ENCODE results near the gene CFAP53. TPM values are rescaled to one million over a fixed set of nuclear protein-coding genes. Genes with fewer than 3 reads are reported as not detected.
"Not testable (repeated sequence)": the region's sequence is repeated elsewhere in the genome, so short reads cannot be mapped to it uniquely, and the experiment has no call there.

CFAP53 gene
- total RNA-seq, 1 donor from 2014 or later, result 0.69 TPM

- TF ChIP-seq CTCF (conservative IDR thresholded peaks at IDR 0.05; ENCODE audit: low read depth, low read length), result no peak
- H3K4me3 ChIP-seq (ENCODE audit: low read depth, low read length), result no peak overlapping the region
- DNase-seq (ENCODE audit: low read depth), result no peak
These were observed 43.8 kb upstream of the CFAP53 start for GRCh38 chr18:50310080-50310479.

- DNase-seq (ENCODE audit: low read depth); H3K4me3 ChIP-seq (ENCODE audit: low read depth, low read length): not testable (repeated sequence)
These were observed 42.6 kb upstream of the CFAP53 start for GRCh38 chr18:50308851-50309250.

GRCh38 chr18:50307738-50308470 lies 41.6 kb upstream of the CFAP53 start:
- DNase-seq (ENCODE audit: low read depth), result peak; percentile 71
- no peak for TF ChIP-seq CTCF (conservative IDR thresholded peaks at IDR 0.05; ENCODE audit: low read depth, low read length)
- peak overlapping the region; percentile 69 for H3K4me3 ChIP-seq (ENCODE audit: low read depth, low read length)

- peak overlapping the region; percentile 69 for H3K4me3 ChIP-seq (ENCODE audit: low read depth, low read length)
- no peak for DNase-seq (ENCODE audit: low read depth)
- no peak for TF ChIP-seq CTCF (conservative IDR thresholded peaks at IDR 0.05; ENCODE audit: low read depth, low read length)
These were observed 41.1 kb upstream of the CFAP53 start for GRCh38 chr18:50307400-50307737.

GRCh38 chr18:50306944-50307343 lies 40.6 kb upstream of the CFAP53 start:
- DNase-seq (ENCODE audit: low read depth), result no peak
- peak overlapping the region; percentile 69 for H3K4me3 ChIP-seq (ENCODE audit: low read depth, low read length)
- no peak for TF ChIP-seq CTCF (conservative IDR thresholded peaks at IDR 0.05; ENCODE audit: low read depth, low read length)

- no peak overlapping the region for H3K4me3 ChIP-seq (ENCODE audit: low read depth, low read length)
- no peak for DNase-seq (ENCODE audit: low read depth)
- TF ChIP-seq CTCF (conservative IDR thresholded peaks at IDR 0.05; ENCODE audit: low read depth, low read length), result no peak
These were observed 34.8 kb upstream of the CFAP53 start for GRCh38 chr18:50301074-50301473.

- DNase-seq (ENCODE audit: low read depth), result no peak
- no peak for TF ChIP-seq CTCF (conservative IDR thresholded peaks at IDR 0.05; ENCODE audit: low read depth, low read length)
- no peak overlapping the region for H3K4me3 ChIP-seq (ENCODE audit: low read depth, low read length)
These were observed 33.5 kb upstream of the CFAP53 start for GRCh38 chr18:50299626-50300388.

Data from epithelial cell of proximal tubule (primary cell).